Left lung (tissue), 10 donors: Measurements from ENCODE around the gene WWOX. TPM values are rescaled to one million over a fixed set of nuclear protein-coding genes. Genes with fewer than 3 reads are reported as not detected.

Experiments
- ATAC-seq: fragments of 200-7000 bp; cut with Tn5 transposase; one replicate; pipeline ENCODE4 v1.9.1; 2020; ENCODE audit warnings: moderate library complexity
- DNase-seq, 4 donors: peaks; one replicate each; pipeline ENCODE4 v3.0.0-alpha.2; 2013 to 2020
- H3K27ac ChIP-seq, 2 donors: fragments of 200-600 bp; sonication (generic) in 1 of 2; one replicate each; pipeline versions ENCODE4 v1.5.0 to v1.8.0; 2020 to 2021
- H3K27me3 ChIP-seq, 2 donors: fragments of 200-600 bp; sonication (generic) in 1 of 2; one replicate each; pipeline versions ENCODE4 v1.5.0 to v1.8.0; 2020 to 2021
- H3K36me3 ChIP-seq, 2 donors: fragments of 200-600 bp; sonication (generic) in 1 of 2; one replicate each; pipeline versions ENCODE4 v1.5.0 to v1.8.0; 2020 to 2021
- H3K4me1 ChIP-seq, 2 donors: fragments of 200-600 bp; one replicate each; pipeline ENCODE4 v1.8.0; 2021
- H3K4me3 ChIP-seq, 2 donors: fragments of 200-600 bp; sonication (generic) in 1 of 2; one replicate each; pipeline versions ENCODE4 v1.5.0 to v1.8.0; 2020 to 2021; ENCODE audit warnings: mild to moderate bottlenecking in 1 of 2
- H3K9me3 ChIP-seq, 2 donors: fragments of 200-600 bp; sonication (generic) in 1 of 2; one replicate each; pipeline versions ENCODE4 v1.5.0 to v1.8.0; 2020 to 2021
- CTCF ChIP-seq, 2 donors: fragments of 200-600 bp; sonication (generic) in 1 of 2; IDR thresholded peaks; one replicate each; pipeline versions ENCODE4 v1.5.0 to v1.8.0; 2021; ENCODE audit warnings: antibody characterized with exemption in 2 of 2
- intact Hi-C, 2 donors: fragments of 100-400 bp; cut with DNase I; formaldehyde crosslinking; loops; one replicate each; pipeline versions ENCODE4 v1.11.2 to v1.14.2; 2022
- polyA plus RNA-seq, 6 donors: library from polyadenylated mRNA; unstranded; fragments of 120-200 nt; gene quantifications; one replicate each; pipeline ENCODE4 v1.2.1, GENCODE V29; 2013; ENCODE audit not compliant: insufficient read length in 6 of 6
- total RNA-seq, 2 donors: library from RNA; stranded (reverse); fragmentation: NEBNext Ultra II Directional; extraction: Animal tissue kit (Norgen Biotek cat#: 25700); gene quantifications; one replicate each; pipeline ENCODE4 v1.2.1, GENCODE V29; 2021
- donor health status: DM: no; HTN: yes; CAD: no.
- donor health status: DM: no; HTN: no; CAD: no.

Gene WWOX
- total and polyA plus RNA-seq, 8 donors = 17.2 to 40.3 (median 30.8) TPM

- TF ChIP-seq CTCF (IDR thresholded peaks at IDR 0.05) = no peak
- no peaks in the 10 kb centered on the region for H3K27me3 ChIP-seq
- H3K36me3 ChIP-seq = no peaks in the 10 kb centered on the region
- H3K4me3 ChIP-seq = no peak overlapping the region
- ATAC-seq = no peak
- intact Hi-C loops = no loop called here
- DNase-seq = no peak
- peaks cover 0 to 7% of the 10 kb centered on the region in 2 donors for H3K9me3 ChIP-seq
- peaks cover 0 to 6% of the 10 kb centered on the region in 2 donors for H3K4me1 ChIP-seq
- no peak overlapping the region for H3K27ac ChIP-seq
Observed at GRCh38 chr16:78463591-78463990, 364.1 kb downstream of the WWOX start.

GRCh38 chr16:78464833-78465232 lies 365.4 kb downstream of the WWOX start:
- no peak for TF ChIP-seq CTCF (IDR thresholded peaks at IDR 0.05)
- Histone ChIP-seq H3K4me3 (no peak overlapping the region), H3K27ac (no peak overlapping the region), H3K4me1 (peaks cover 0 to 6% of the 10 kb centered on the region in 2 donors), H3K36me3 (no peaks in the 10 kb centered on the region), H3K27me3 (no peaks in the 10 kb centered on the region), H3K9me3 (peaks cover 0 to 7% of the 10 kb centered on the region in 2 donors)
- ATAC-seq (no peak), DNase-seq (no peak)
- intact Hi-C loops = no loop called here

- intact Hi-C loops = no loop called here
- TF ChIP-seq CTCF (IDR thresholded peaks at IDR 0.05) = no peak
- DNase-seq (no peak), ATAC-seq (no peak)
- H3K4me1 ChIP-seq = peaks cover 0 to 6% of the 10 kb centered on the region in 2 donors
- no peak overlapping the region for H3K27ac ChIP-seq
- H3K36me3 ChIP-seq = no peaks in the 10 kb centered on the region
- no peaks in the 10 kb centered on the region for H3K27me3 ChIP-seq
- no peak overlapping the region for H3K4me3 ChIP-seq
- H3K9me3 ChIP-seq = peaks cover 0 to 7% of the 10 kb centered on the region in 2 donors
Observed at GRCh38 chr16:78465730-78466129, 366.3 kb downstream of the WWOX start.

GRCh38 chr16:78469787-78470186 lies 370.3 kb downstream of the WWOX start:
- ATAC-seq (no peak), DNase-seq (no peak)
- Histone ChIP-seq H3K36me3 (no peaks in the 10 kb centered on the region), H3K27me3 (no peaks in the 10 kb centered on the region), H3K4me1 (no peaks in the 10 kb centered on the region), H3K4me3 (no peak overlapping the region), H3K9me3 (peaks cover 0 to 4% of the 10 kb centered on the region in 2 donors), H3K27ac (no peak overlapping the region)
- intact Hi-C loops = no loop called here
- no peak for TF ChIP-seq CTCF (IDR thresholded peaks at IDR 0.05)

GRCh38 chr16:78473031-78473699 lies 373.7 kb downstream of the WWOX start:
- ATAC-seq = peak; percentile 66
- DNase-seq = no peak
- intact Hi-C loops = no loop called here

More at GRCh38 chr16:78473031-78473699, 373.7 kb downstream of the WWOX start:
- no peak overlapping the region for H3K27ac ChIP-seq
- H3K9me3 ChIP-seq = no peaks in the 10 kb centered on the region
- H3K27me3 ChIP-seq = no peaks in the 10 kb centered on the region
- TF ChIP-seq CTCF (IDR thresholded peaks at IDR 0.05) = no peak
- H3K36me3 ChIP-seq = no peaks in the 10 kb centered on the region
- no peak overlapping the region for H3K4me3 ChIP-seq
- no peaks in the 10 kb centered on the region for H3K4me1 ChIP-seq
